Activated T-helper 2 cell treated with anti-CD3 and anti-CD28 coated beads, Interferon-gamma antibody, Interleukin-2, Interleukin-4, amounts not matched to agents 10 μg/mL and 5 μg/mL and 100 μg/mL, durations not matched to agents 14 hours and 24 hours and 36 hours (primary cell): ENCODE measurements around the gene CMTM3. TPM values are rescaled to one million over a fixed set of nuclear protein-coding genes. Genes with fewer than 3 reads are reported as not detected.
"Not testable (repeated sequence)": the region's sequence is repeated elsewhere in the genome, so short reads cannot be mapped to it uniquely, and the experiment has no call there.

ENCODE experiments used
- DNase-seq: peaks from one replicate; pipeline ENCODE4 v3.0.0; 2021; ENCODE audit warnings: low spot score
- H3K27ac Mint-ChIP-seq: one replicate; pipeline ENCODE4 v1.8.0; 2021; ENCODE audit warnings: mixed read lengths
- H3K27me3 Mint-ChIP-seq: one replicate; pipeline ENCODE4 v1.8.0; 2021; ENCODE audit warnings: low read depth, mixed read lengths
- H3K36me3 Mint-ChIP-seq: one replicate; pipeline ENCODE4 v1.8.0; 2021; ENCODE audit warnings: low read depth, mixed read lengths
- H3K4me1 Mint-ChIP-seq: one replicate; pipeline ENCODE4 v1.8.0; 2021; ENCODE audit warnings: low read depth, mixed read lengths
- H3K4me3 Mint-ChIP-seq: one replicate; pipeline ENCODE4 v1.8.0; 2021; ENCODE audit warnings: low read depth, mild to moderate bottlenecking, moderate library complexity, mixed read lengths
- H3K9me3 Mint-ChIP-seq: one replicate; pipeline ENCODE4 v1.8.0; 2021; ENCODE audit warnings: mixed read lengths
- intact Hi-C: fragments of 100-400 bp; cut with micrococcal nuclease; formaldehyde crosslinking; loops from one replicate; pipeline ENCODE4 v1.15.1; 2023
- total RNA-seq: library from RNA; stranded (reverse); gene quantifications from 2 replicates; pipeline ENCODE4 v1.2.3, GENCODE V29; 2022

Gene CMTM3
- 90.6 and 96.4 TPM in 2 replicates for total RNA-seq

- peaks cover 38% of the 10 kb centered on the region for H3K4me1 Mint-ChIP-seq
- H3K36me3 Mint-ChIP-seq, result peaks cover 42% of the 10 kb centered on the region
- intact Hi-C loops, result loop anchor here (1.0 to 5.0 kb wide), 6 partner anchors 14 to 268 kb away; partner anchors contain the start of genes CKLF and CMTM4
- peak within 1 kb of the TSS; percentile 87 for H3K4me3 Mint-ChIP-seq
- H3K9me3 Mint-ChIP-seq, result peaks cover 8% of the 10 kb centered on the region
- no peaks in the 10 kb centered on the region for H3K27me3 Mint-ChIP-seq
- H3K27ac Mint-ChIP-seq, result peak within 1 kb of the TSS; percentile 88
- peak; percentile 71 for DNase-seq
Measured at GRCh38 chr16:66604376-66605176, at the start of gene CMTM3. CMTM3 (plus strand) TSS chr16:66604704; CDS start chr16:66604806, 102 bp downstream.

- peaks cover 65% of the 10 kb centered on the region for H3K4me1 Mint-ChIP-seq
- H3K27me3 Mint-ChIP-seq, result no peaks in the 10 kb centered on the region
- H3K36me3 Mint-ChIP-seq, result peaks cover 71% of the 10 kb centered on the region
- intact Hi-C loops, result no loop called here
- H3K9me3 Mint-ChIP-seq, result no peaks in the 10 kb centered on the region
- peak overlapping the region; percentile 8 for H3K27ac Mint-ChIP-seq
- DNase-seq, result no peak
- H3K4me3 Mint-ChIP-seq, result no peak overlapping the region
Measured at GRCh38 chr16:66560107-66560506, 44.4 kb upstream of the CMTM3 start.

- intact Hi-C loops, result loop anchor here (2.0 kb wide), 1 partner anchor 27 kb away; no protein-coding TSS in a partner anchor
- peaks cover 52% of the 10 kb centered on the region for H3K4me1 Mint-ChIP-seq
- peak overlapping the region; percentile 72 for H3K27ac Mint-ChIP-seq
- DNase-seq, result no peak
- no peaks in the 10 kb centered on the region for H3K27me3 Mint-ChIP-seq
- no peaks in the 10 kb centered on the region for H3K9me3 Mint-ChIP-seq
- peaks cover 72% of the 10 kb centered on the region for H3K36me3 Mint-ChIP-seq
- H3K4me3 Mint-ChIP-seq, result no peak overlapping the region
Measured at GRCh38 chr16:66561381-66562080, 43.0 kb upstream of the CMTM3 start.

- Mint-ChIP-seq H3K27ac (peak overlapping the region; percentile 58), H3K36me3 (peaks cover 79% of the 10 kb centered on the region), H3K9me3 (no peaks in the 10 kb centered on the region), H3K27me3 (no peaks in the 10 kb centered on the region), H3K4me3 (no peak overlapping the region), H3K4me1 (peaks cover 52% of the 10 kb centered on the region)
- no peak for DNase-seq
- intact Hi-C loops, result loop anchor here (2.0 kb wide), 1 partner anchor 26 kb away; no protein-coding TSS in a partner anchor
Measured at GRCh38 chr16:66562409-66562808, 42.1 kb upstream of the CMTM3 start.

GRCh38 chr16:66562986-66563385, 41.5 kb upstream of the CMTM3 start:
- H3K4me1 Mint-ChIP-seq, result peaks cover 53% of the 10 kb centered on the region
- no peaks in the 10 kb centered on the region for H3K9me3 Mint-ChIP-seq
- intact Hi-C loops, result loop anchor here (1.0 to 2.0 kb wide), 2 partner anchors 11 to 26 kb away; partner anchors contain the start of gene CKLF
- H3K27me3 Mint-ChIP-seq, result no peaks in the 10 kb centered on the region
- H3K4me3 Mint-ChIP-seq, result no peak overlapping the region
- H3K36me3 Mint-ChIP-seq, result peaks cover 81% of the 10 kb centered on the region
- DNase-seq, result no peak
- H3K27ac Mint-ChIP-seq, result peak overlapping the region; percentile 81

- Mint-ChIP-seq H3K27ac (peak overlapping the region; percentile 81), H3K4me3 (no peak overlapping the region), H3K9me3 (no peaks in the 10 kb centered on the region), H3K27me3 (no peaks in the 10 kb centered on the region), H3K36me3 (peaks cover 75% of the 10 kb centered on the region), H3K4me1 (peaks cover 47% of the 10 kb centered on the region)
- no peak for DNase-seq
- intact Hi-C loops, result loop anchor here (1.0 to 2.0 kb wide), 3 partner anchors 11 to 41 kb away; partner anchors contain the start of gene CKLF
Measured at GRCh38 chr16:66563574-66564334, 40.8 kb upstream of the CMTM3 start.

- H3K27me3 Mint-ChIP-seq, result no peaks in the 10 kb centered on the region
- peak within 1 kb of the TSS; percentile 24 for H3K27ac Mint-ChIP-seq
- H3K4me3 Mint-ChIP-seq, result no peak within 1 kb of the TSS
- H3K36me3 Mint-ChIP-seq, result peaks cover 71% of the 10 kb centered on the region
- intact Hi-C loops, result no loop called here
- H3K9me3 Mint-ChIP-seq, result no peaks in the 10 kb centered on the region
- peaks cover 32% of the 10 kb centered on the region for H3K4me1 Mint-ChIP-seq
- DNase-seq, result no peak
Measured at GRCh38 chr16:66566051-66566901, 38.2 kb upstream of the CMTM3 start, which contains the start of gene CMTM1. CMTM1 (plus strand) TSS chr16:66566439; CDS start chr16:66566514, 75 bp downstream.

GRCh38 chr16:66567270-66567669, 37.2 kb upstream of the CMTM3 start:
- H3K9me3 Mint-ChIP-seq, H3K4me3 Mint-ChIP-seq, DNase-seq, H3K27me3 Mint-ChIP-seq, intact Hi-C loops, H3K27ac Mint-ChIP-seq: not testable (repeated sequence)
- H3K36me3 Mint-ChIP-seq, result peaks cover 75% of the 10 kb centered on the region
- H3K4me1 Mint-ChIP-seq, result peaks cover 29% of the 10 kb centered on the region

- intact Hi-C loops, result no loop called here
- no peaks in the 10 kb centered on the region for H3K27me3 Mint-ChIP-seq
- H3K36me3 Mint-ChIP-seq, result peaks cover 70% of the 10 kb centered on the region
- no peaks in the 10 kb centered on the region for H3K9me3 Mint-ChIP-seq
- H3K4me3 Mint-ChIP-seq, result no peak overlapping the region
- peaks cover 20% of the 10 kb centered on the region for H3K4me1 Mint-ChIP-seq
- DNase-seq, result no peak
- H3K27ac Mint-ChIP-seq, result no peak overlapping the region
Measured at GRCh38 chr16:66568355-66568754, 36.1 kb upstream of the CMTM3 start.

- H3K27me3 Mint-ChIP-seq, result no peaks in the 10 kb centered on the region
- no peak overlapping the region for H3K4me3 Mint-ChIP-seq
- peaks cover 13% of the 10 kb centered on the region for H3K4me1 Mint-ChIP-seq
- H3K27ac Mint-ChIP-seq, result no peak overlapping the region
- DNase-seq, result no peak
- intact Hi-C loops, result no loop called here
- H3K9me3 Mint-ChIP-seq, result no peaks in the 10 kb centered on the region
- H3K36me3 Mint-ChIP-seq, result peaks cover 63% of the 10 kb centered on the region
Measured at GRCh38 chr16:66569131-66569530, 35.4 kb upstream of the CMTM3 start.

- Mint-ChIP-seq H3K27ac (no peak overlapping the region), H3K4me3 (no peak overlapping the region), H3K9me3 (no peaks in the 10 kb centered on the region), H3K4me1 (peaks cover 13% of the 10 kb centered on the region), H3K27me3 (no peaks in the 10 kb centered on the region), H3K36me3 (peaks cover 60% of the 10 kb centered on the region)
- DNase-seq, result no peak
- intact Hi-C loops, result no loop called here
Measured at GRCh38 chr16:66569827-66570405, 34.6 kb upstream of the CMTM3 start.
